ENCODE results near the gene ELMOD1. TPM values are rescaled to one million over a fixed set of nuclear protein-coding genes. Genes with fewer than 3 reads are reported as not detected.

ELMOD1 gene
- total and polyA plus RNA-seq, 7 experiments from 2014 or later: not detected

- peaks cover 0 to 5% (median 3%) of the 10 kb centered on the region in 5 donors for H3K36me3 Mint-ChIP-seq
- H3K9me3 Mint-ChIP-seq: peaks cover 0 to 9% (median 4%) of the 10 kb centered on the region in 11 donors
- POLR2A ChIA-PET: no interaction called here
- H3K4me1 Mint-ChIP-seq: peaks cover 15 to 37% (median 20%) of the 10 kb centered on the region in 7 donors
- H3K27me3 Mint-ChIP-seq: peaks cover 68 to 87% (median 79%) of the 10 kb centered on the region in 5 donors
- peak overlapping the region in 2 of 9 donors; percentile 48 to 62 for H3K27ac Mint-ChIP-seq
- CTCF ChIA-PET: interaction anchor here (1.4 kb wide), 1 partner anchor 9 kb away, joined by 3 read pairs; no protein-coding TSS in a partner anchor
- Histone ChIP-seq H3K36me3 (ENCODE audit: control insufficient read depth in 2 of 3, insufficient read depth in 3 of 3, low read length in 3 of 3) (no peaks in the 10 kb centered on the region), H3K27ac (ENCODE audit: low read depth, low read length) (no peak overlapping the region), H3K27me3 (ENCODE audit: control insufficient read depth in 2 of 2, insufficient read depth in 2 of 2, low read length in 2 of 2) (peaks cover 28 to 37% of the 10 kb centered on the region in 2 donors), H3K9me3 (ENCODE audit: control insufficient read depth in 2 of 3, low read length in 3 of 3) (no peaks in the 10 kb centered on the region), H3K4me1 (ENCODE audit: control insufficient read depth in 2 of 2, insufficient read depth in 2 of 2, low read length in 2 of 2) (peaks cover 8 to 13% of the 10 kb centered on the region in 2 donors), H3K4me3 (ENCODE audit: low read length) (peak overlapping the region; percentile 63)
- ATAC-seq (peak; percentile 32), DNase-seq (peak in 3 of 9 donors; percentile 9 to 34 (median 15))
- intact Hi-C loops (cut with micrococcal nuclease): loop anchor here (2.0 kb wide), 2 partner anchors 15 to 27 kb away; partner anchors contain the start of gene ALKBH8 (in 2 of the 2)
- peak overlapping the region; percentile 83 to 94 (median 87) for H3K4me3 Mint-ChIP-seq
Measured at GRCh38 chr11:107591378-107592230, 657 bp downstream of the ELMOD1 start.

- ATAC-seq (peak; percentile 13), DNase-seq (peak in 1 of 9 donors; percentile 3)
- H3K4me3 Mint-ChIP-seq: peak overlapping the region; percentile 83 to 94 (median 87)
- intact Hi-C loops (cut with micrococcal nuclease): no loop called here
- POLR2A ChIA-PET: no interaction called here
- H3K36me3 ChIP-seq (ENCODE audit: control insufficient read depth in 2 of 3, insufficient read depth in 3 of 3, low read length in 3 of 3): no peaks in the 10 kb centered on the region
- peak overlapping the region in 2 of 9 donors; percentile 48 to 62 for H3K27ac Mint-ChIP-seq
- peaks cover 8 to 13% of the 10 kb centered on the region in 2 donors for H3K4me1 ChIP-seq (ENCODE audit: control insufficient read depth in 2 of 2, insufficient read depth in 2 of 2, low read length in 2 of 2)
- H3K27ac ChIP-seq (ENCODE audit: low read depth, low read length): no peak overlapping the region
- H3K4me3 ChIP-seq (ENCODE audit: low read length): no peak overlapping the region
- peaks cover 0 to 9% (median 4%) of the 10 kb centered on the region in 11 donors for H3K9me3 Mint-ChIP-seq
- H3K4me1 Mint-ChIP-seq: peaks cover 15 to 37% (median 20%) of the 10 kb centered on the region in 7 donors
- peaks cover 70 to 87% (median 79%) of the 10 kb centered on the region in 5 donors for H3K27me3 Mint-ChIP-seq
- CTCF ChIA-PET: interaction anchor here (1.4 kb wide), 1 partner anchor 10 kb away, joined by 3 read pairs; no protein-coding TSS in a partner anchor
- H3K36me3 Mint-ChIP-seq: peaks cover 0 to 5% (median 3%) of the 10 kb centered on the region in 5 donors
- no peaks in the 10 kb centered on the region for H3K9me3 ChIP-seq (ENCODE audit: control insufficient read depth in 2 of 3, low read length in 3 of 3)
- peaks cover 28 to 34% of the 10 kb centered on the region in 2 donors for H3K27me3 ChIP-seq (ENCODE audit: control insufficient read depth in 2 of 2, insufficient read depth in 2 of 2, low read length in 2 of 2)
Measured at GRCh38 chr11:107592231-107592590, 1.3 kb downstream of the ELMOD1 start.

- Histone ChIP-seq H3K27ac (ENCODE audit: low read depth, low read length) (no peak overlapping the region), H3K4me3 (ENCODE audit: low read length) (no peak overlapping the region), H3K4me1 (ENCODE audit: control insufficient read depth in 2 of 2, insufficient read depth in 2 of 2, low read length in 2 of 2) (peaks cover 8 to 13% of the 10 kb centered on the region in 2 donors), H3K27me3 (ENCODE audit: control insufficient read depth in 2 of 2, insufficient read depth in 2 of 2, low read length in 2 of 2) (peaks cover 28 to 34% of the 10 kb centered on the region in 2 donors), H3K9me3 (ENCODE audit: control insufficient read depth in 2 of 3, low read length in 3 of 3) (no peaks in the 10 kb centered on the region), H3K36me3 (ENCODE audit: control insufficient read depth in 2 of 3, insufficient read depth in 3 of 3, low read length in 3 of 3) (no peaks in the 10 kb centered on the region)
- CTCF ChIA-PET: interaction anchor here (1.4 kb wide), 1 partner anchor 10 kb away, joined by 3 read pairs; no protein-coding TSS in a partner anchor
- intact Hi-C loops (cut with micrococcal nuclease): no loop called here
- Mint-ChIP-seq H3K27me3 (peaks cover 64 to 87% (median 79%) of the 10 kb centered on the region in 5 donors), H3K4me1 (peaks cover 15 to 37% (median 20%) of the 10 kb centered on the region in 7 donors), H3K9me3 (peaks cover 0 to 9% (median 4%) of the 10 kb centered on the region in 11 donors), H3K27ac (peak overlapping the region in 1 of 9 donors; percentile 15), H3K36me3 (peaks cover 0 to 5% (median 3%) of the 10 kb centered on the region in 5 donors), H3K4me3 (peak overlapping the region in 7 of 10 donors; percentile 2 to 94 (median 85))
- DNase-seq: no peak
- ATAC-seq: no peak
- POLR2A ChIA-PET: no interaction called here
Measured at GRCh38 chr11:107592813-107593212, 1.9 kb downstream of the ELMOD1 start.

GRCh38 chr11:107593951-107594350 is 3.0 kb downstream of the ELMOD1 start:
- no peaks in the 10 kb centered on the region for H3K9me3 ChIP-seq (ENCODE audit: control insufficient read depth in 2 of 3, low read length in 3 of 3)
- CTCF ChIA-PET: no interaction called here
- Mint-ChIP-seq H3K27me3 (peaks cover 56 to 83% (median 76%) of the 10 kb centered on the region in 5 donors), H3K4me1 (peaks cover 15 to 37% (median 20%) of the 10 kb centered on the region in 7 donors), H3K9me3 (peaks cover 0 to 3% (median 0%) of the 10 kb centered on the region in 11 donors), H3K4me3 (peak overlapping the region in 1 of 10 donors; percentile 8), H3K27ac (no peak overlapping the region), H3K36me3 (peaks cover 0 to 4% (median 0%) of the 10 kb centered on the region in 5 donors)
- peaks cover 8 to 13% of the 10 kb centered on the region in 2 donors for H3K4me1 ChIP-seq (ENCODE audit: control insufficient read depth in 2 of 2, insufficient read depth in 2 of 2, low read length in 2 of 2)
- H3K36me3 ChIP-seq (ENCODE audit: control insufficient read depth in 2 of 3, insufficient read depth in 3 of 3, low read length in 3 of 3): no peaks in the 10 kb centered on the region
- DNase-seq (no peak), ATAC-seq (no peak)
- POLR2A ChIA-PET: no interaction called here
- H3K4me3 ChIP-seq (ENCODE audit: low read length): no peak overlapping the region
- intact Hi-C loops (cut with micrococcal nuclease): no loop called here
- H3K27ac ChIP-seq (ENCODE audit: low read depth, low read length): no peak overlapping the region
- peaks cover 28 to 29% of the 10 kb centered on the region in 2 donors for H3K27me3 ChIP-seq (ENCODE audit: control insufficient read depth in 2 of 2, insufficient read depth in 2 of 2, low read length in 2 of 2)

GRCh38 chr11:107594736-107595135 is 3.8 kb downstream of the ELMOD1 start:
- H3K4me1 Mint-ChIP-seq: peaks cover 15 to 29% (median 19%) of the 10 kb centered on the region in 7 donors
- peaks cover 0 to 2% (median 0%) of the 10 kb centered on the region in 11 donors for H3K9me3 Mint-ChIP-seq
- Histone ChIP-seq H3K9me3 (ENCODE audit: control insufficient read depth in 2 of 3, low read length in 3 of 3) (no peaks in the 10 kb centered on the region), H3K27me3 (ENCODE audit: control insufficient read depth in 2 of 2, insufficient read depth in 2 of 2, low read length in 2 of 2) (peaks cover 25 to 27% of the 10 kb centered on the region in 2 donors), H3K27ac (ENCODE audit: low read depth, low read length) (no peak overlapping the region), H3K4me3 (ENCODE audit: low read length) (no peak overlapping the region), H3K4me1 (ENCODE audit: control insufficient read depth in 2 of 2, insufficient read depth in 2 of 2, low read length in 2 of 2) (peaks cover 8 to 13% of the 10 kb centered on the region in 2 donors), H3K36me3 (ENCODE audit: control insufficient read depth in 2 of 3, insufficient read depth in 3 of 3, low read length in 3 of 3) (no peaks in the 10 kb centered on the region)
- peaks cover 0 to 4% (median 0%) of the 10 kb centered on the region in 5 donors for H3K36me3 Mint-ChIP-seq
- ChIA-PET CTCF (no interaction called here), POLR2A (no interaction called here)
- no peak overlapping the region for H3K27ac Mint-ChIP-seq
- intact Hi-C loops (cut with micrococcal nuclease): no loop called here
- H3K27me3 Mint-ChIP-seq: peaks cover 49 to 76% (median 69%) of the 10 kb centered on the region in 5 donors
- no peak for DNase-seq
- no peak overlapping the region for H3K4me3 Mint-ChIP-seq
- no peak for ATAC-seq

DNA sequence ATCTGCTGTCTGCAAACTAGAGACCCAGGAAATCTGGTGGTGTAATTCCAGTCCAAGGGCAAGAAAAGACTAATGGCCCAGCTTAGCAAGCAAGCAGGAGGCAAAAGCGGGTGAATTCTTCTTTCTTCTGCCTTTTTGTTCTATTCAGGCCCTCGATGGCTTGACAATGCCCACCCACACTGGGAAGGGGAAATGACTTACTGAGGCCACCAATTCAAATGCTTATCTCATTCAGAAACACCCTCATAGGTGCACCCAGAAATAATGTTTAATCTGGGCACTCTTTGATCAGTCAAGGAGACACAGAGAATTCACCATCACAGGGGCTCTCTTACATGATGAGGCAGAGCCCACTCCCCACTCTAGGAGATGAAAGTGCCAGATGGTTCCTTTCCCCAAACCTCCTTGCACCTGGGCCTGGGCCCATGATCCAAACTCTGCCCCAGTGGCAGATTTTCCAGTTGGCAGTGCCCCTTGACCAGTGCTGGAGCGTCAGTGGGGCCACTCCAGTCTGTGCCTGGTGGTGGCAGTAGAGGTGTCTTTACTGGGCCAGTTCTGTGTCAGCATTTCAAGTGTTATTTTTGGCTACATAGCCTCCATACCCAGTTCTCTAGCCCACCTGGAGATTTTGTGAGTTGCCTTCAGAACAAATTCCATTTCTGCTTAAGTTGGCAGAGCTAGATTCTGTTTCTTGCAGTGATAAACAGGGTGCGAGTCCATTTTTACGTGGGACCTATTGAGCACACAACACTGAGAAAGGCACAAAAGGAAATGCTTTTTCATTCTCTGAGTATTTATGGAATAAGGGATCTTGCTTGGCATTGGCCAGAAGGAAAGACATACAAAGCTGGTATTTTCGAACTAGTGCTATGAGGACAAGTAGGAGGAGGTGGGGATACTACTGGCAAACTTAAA is 7.5 kb downstream of the ELMOD1 start:
- Mint-ChIP-seq H3K4me1 (no peaks in the 10 kb centered on the region), H3K27me3 (peaks cover 41 to 63% (median 61%) of the 10 kb centered on the region in 5 donors), H3K36me3 (peaks cover 0 to 1% (median 0%) of the 10 kb centered on the region in 5 donors), H3K4me3 (no peak overlapping the region), H3K27ac (no peak overlapping the region), H3K9me3 (peaks cover 0 to 2% (median 0%) of the 10 kb centered on the region in 11 donors)
- H3K9me3 ChIP-seq (ENCODE audit: control insufficient read depth in 2 of 3, low read length in 3 of 3): no peaks in the 10 kb centered on the region
- intact Hi-C loops (cut with micrococcal nuclease): no loop called here
- H3K4me3 ChIP-seq (ENCODE audit: low read length): no peak overlapping the region
- POLR2A ChIA-PET: no interaction called here
- ATAC-seq (no peak), DNase-seq (no peak)
- CTCF ChIA-PET: no interaction called here
- no peaks in the 10 kb centered on the region for H3K4me1 ChIP-seq (ENCODE audit: control insufficient read depth in 2 of 2, insufficient read depth in 2 of 2, low read length in 2 of 2)
- H3K27ac ChIP-seq (ENCODE audit: low read depth, low read length): no peak overlapping the region
- H3K27me3 ChIP-seq (ENCODE audit: control insufficient read depth in 2 of 2, insufficient read depth in 2 of 2, low read length in 2 of 2): peaks cover 8 to 9% of the 10 kb centered on the region in 2 donors
- H3K36me3 ChIP-seq (ENCODE audit: control insufficient read depth in 2 of 3, insufficient read depth in 3 of 3, low read length in 3 of 3): no peaks in the 10 kb centered on the region
